Frontal cortex (tissue), 4 donors: Measurements from ENCODE around the gene RAI1. TPM values are rescaled to one million over a fixed set of nuclear protein-coding genes. Genes with fewer than 3 reads are reported as not detected.
"Not testable (repeated sequence)": the region's sequence is repeated elsewhere in the genome, so short reads cannot be mapped to it uniquely, and the experiment has no call there.

Experiments
- DNase-seq, 2 donors: peaks; one replicate each; pipeline ENCODE4 v3.0.0; 2012; ENCODE audit warnings: low spot score in 2 of 2
- FAIRE-seq: peaks from 2 replicates; lab custom pipeline; 2012; peaks lifted over from hg19 to GRCh38; lab: Jason Lieb, UNC
- total RNA-seq: library from RNA; depleted of rRNA; stranded (reverse); fragments of >200 nt; gene quantifications from one replicate; pipeline ENCODE4 v1.2.3, GENCODE V29; 2014
- donor health status: control.
- donor health status: control.
- donor health status: control.

The RAI1 gene
- total RNA-seq, 1 donor from 2014 or later: 16.7 TPM

DNA sequence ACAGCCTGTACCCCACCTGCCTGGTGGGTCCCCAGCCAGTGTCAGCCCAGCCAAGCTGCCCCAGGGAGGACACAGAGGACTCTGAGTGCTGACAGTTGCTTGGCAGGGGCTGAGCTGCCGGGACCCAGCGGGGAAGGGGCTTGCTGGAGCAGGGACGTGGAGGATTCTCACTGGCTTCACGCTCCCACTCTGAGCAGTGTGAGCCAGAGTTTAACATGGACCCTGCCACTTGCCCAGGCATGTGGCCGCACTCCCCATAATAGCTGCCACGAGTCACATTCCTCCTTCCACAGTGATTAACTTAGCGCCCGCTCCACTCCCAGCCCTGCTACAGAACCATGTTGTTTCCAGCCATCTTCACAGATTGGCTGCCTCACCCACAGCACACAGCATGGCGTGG lies 124.3 kb downstream of the RAI1 start:
- DNase-seq (peak in 1 of 2 donors; percentile 13), FAIRE-seq (no peak)

DNA sequence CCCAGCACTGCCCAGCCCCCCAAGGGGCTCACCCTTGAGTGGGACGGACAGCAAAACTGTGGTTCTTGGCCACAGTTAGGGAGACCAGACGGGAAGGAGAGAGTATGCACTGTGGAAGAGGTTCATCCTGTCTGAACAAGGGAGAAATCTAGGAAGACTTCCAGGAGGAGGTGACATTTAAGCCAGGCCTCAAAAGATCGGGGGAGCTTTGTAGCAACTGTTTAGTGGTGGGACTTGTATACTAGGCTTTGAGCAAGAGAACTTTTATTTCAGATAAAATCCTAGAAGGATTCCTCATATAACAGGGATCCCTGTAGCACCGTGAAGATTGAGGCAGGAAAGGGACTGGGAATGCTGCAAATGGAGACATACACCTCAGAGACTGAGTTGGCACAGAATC lies 124.8 kb downstream of the RAI1 start:
- DNase-seq (no peak), FAIRE-seq (no peak)

DNA sequence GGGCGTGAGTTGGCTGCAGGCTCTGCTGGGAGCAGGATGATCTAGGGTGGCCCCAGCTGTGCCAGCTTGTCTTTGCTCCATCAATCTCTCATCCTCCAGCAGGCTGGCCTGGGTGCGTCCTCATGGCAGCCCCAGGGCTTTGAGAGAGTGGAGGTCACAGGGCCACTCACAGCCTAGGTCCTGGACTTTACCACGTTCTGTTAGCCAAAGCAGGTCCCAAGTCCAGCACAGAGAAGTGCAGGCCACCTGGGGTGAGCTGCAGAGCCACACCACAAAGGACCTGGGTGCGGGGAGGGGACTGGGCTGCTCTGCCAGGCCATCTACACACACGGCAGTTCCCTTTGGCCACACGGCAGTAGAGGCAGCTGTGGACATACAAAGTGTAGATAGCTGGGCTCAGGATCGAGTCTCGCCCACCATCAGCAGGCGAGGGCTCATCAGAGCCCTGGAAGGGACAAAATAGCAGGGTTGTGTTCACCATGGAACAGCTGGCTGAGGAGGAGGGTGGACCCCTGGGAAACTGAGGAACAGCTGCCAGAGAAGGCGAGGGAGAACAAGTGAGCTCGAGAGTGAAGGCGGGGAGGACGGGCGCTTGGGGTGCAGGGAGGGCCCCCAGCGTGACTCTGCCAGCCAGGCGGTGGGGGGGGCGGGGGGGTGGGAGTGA lies 125.5 kb downstream of the RAI1 start:
- no peak for FAIRE-seq
- peak in 1 of 2 donors; percentile 19 for DNase-seq

DNA sequence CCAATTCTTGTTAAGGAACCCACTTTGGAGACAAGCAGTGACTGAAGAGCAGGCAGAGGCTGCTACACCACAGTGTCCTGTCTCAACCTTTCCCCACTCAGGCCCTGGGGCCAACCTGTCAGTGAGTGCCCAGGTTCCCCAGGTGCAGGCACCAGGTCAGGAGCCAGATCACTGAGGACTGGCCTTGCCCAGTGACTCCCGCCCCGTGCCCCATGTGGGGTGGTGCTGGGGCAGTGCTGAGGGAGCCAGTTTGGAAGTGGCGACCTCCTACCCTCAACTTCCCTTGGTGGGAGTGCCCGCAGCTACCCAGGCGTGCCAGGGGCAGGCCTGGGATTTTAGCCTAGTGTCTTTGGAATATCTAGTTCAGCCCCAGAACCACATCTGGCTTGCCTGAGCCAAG lies 126.2 kb downstream of the RAI1 start:
- no peak for FAIRE-seq
- DNase-seq: peak in 1 of 2 donors; percentile 19

DNA sequence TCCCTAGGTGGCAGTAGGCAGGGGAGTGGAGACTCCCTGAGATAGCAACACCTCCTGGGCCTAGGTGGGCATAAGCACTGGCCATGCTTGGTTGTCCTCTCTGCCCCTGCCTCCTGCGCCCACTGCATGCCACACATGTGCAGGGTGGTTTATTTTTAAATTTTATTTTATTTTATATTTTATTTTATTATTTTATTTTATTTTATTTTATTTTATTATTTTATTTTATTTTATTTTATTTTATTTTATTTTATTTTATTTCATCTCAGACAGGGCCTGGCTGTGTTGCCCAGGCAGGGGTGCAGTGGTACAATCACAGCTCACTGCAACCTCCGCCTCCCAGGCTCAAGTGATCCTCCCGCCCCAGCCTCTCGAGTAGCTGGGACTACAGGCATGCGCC lies 126.9 kb downstream of the RAI1 start:
- DNase-seq: peak in 1 of 2 donors; percentile 34
- FAIRE-seq: not testable (repeated sequence)

DNA sequence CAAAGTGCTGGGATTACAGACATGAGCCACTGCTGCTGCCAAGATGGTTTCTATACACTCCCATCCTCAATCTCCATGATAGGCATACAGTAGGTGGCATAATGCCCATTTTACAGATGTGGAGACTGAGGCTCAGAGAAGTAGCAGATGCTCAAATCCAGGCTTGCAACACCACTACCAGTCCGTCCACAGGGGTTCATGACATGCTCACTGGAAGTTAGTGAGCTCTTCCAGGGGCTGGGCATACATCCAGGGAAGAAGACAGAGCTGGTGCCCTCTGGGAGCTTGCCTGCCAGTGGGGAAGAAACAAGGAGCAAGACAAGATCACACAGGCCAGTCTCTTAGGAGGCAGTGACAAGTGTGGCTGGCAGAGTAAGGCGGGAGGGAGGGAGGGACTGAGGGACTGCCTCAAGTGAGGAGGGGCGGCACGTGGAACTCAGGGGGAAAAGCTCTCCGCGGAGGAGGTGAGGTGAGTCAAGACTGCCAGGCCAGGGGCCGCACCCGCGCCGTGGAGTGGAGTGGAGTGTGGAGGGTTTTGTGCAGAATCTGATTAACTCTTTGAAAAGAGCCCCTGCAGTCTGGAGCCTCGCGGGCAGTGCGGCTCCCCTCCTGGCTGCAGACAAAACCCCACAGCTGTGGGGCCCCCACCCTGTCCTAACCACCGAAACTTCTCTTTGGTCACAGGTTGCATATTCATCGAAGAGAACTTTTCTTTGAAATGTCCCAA lies 127.6 kb downstream of the RAI1 start:
- FAIRE-seq: no peak
- peak in 1 of 2 donors; percentile 37 for DNase-seq

DNA sequence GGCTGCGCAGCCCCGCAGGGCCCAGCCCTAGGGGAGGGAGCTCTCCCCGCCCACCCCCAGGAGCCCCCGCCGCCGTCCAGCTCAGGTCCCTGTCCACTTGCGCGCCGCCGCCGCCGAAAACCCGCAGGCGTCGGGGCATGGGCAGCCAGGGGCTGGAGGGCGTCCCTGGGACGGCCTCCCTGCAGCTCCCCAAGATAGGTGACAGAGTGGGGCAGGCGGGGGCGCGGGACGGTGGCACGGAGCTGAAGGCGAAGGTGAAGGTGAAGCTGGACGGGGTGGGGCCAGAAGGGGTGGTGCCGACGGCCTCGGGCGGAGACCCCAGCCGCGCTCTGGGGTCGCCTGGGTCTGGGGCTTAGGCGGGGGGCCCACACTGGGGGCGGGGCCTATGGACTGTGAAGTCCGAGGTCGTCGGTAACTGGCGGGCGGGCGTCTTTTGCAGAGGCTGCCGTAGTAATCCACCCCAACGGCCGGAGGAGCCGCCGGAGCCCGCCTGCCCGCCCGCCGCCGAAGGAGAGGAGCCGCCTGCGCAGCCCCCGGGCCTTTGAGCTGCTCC lies 128.3 kb downstream of the RAI1 start:
- DNase-seq: no peak

DNA sequence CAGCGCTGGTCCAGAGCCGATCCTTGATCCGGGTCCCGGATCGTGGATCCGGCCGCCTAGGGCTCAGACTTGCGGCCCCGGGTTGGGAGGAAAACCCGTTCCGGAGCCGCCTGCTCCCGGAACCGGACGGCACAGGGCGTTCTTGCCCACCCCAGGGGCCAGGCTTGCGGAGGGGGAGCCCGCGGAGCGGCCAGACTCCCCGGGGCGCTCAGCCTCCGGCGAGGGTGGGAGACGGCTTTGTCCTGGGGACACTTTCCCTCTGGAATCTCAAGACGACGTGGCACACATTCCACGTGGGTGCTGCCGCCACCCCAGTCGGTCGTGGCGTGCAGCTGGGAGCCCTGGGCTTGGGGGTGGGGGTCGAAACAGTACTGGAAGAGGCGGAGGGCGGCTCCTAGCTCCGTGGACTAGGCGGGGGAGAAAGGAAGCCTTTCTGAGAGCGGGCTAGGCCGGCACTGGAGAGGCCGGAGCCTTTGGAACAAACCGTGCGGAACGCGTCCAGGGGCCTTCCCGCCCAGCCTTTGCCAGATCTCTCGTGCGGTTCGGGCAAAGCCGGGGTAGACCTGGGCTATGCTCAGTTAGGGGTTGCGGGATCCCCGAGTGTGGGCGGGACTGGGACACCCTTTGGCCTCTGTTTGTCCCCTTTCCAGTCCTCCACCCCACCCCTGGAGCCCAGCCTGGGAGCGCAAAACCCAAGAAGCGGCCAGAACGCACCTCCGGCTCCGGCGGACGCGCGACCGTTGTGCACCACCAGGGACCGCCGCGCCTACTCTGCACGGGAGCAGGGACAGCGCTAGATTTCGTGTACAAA lies 129.0 kb downstream of the RAI1 start:
- no peak for FAIRE-seq
- DNase-seq: peak; percentile 71 to 76

More for the DNA sequence above, 128.3 kb downstream of the RAI1 start:
- FAIRE-seq: no peak

DNA sequence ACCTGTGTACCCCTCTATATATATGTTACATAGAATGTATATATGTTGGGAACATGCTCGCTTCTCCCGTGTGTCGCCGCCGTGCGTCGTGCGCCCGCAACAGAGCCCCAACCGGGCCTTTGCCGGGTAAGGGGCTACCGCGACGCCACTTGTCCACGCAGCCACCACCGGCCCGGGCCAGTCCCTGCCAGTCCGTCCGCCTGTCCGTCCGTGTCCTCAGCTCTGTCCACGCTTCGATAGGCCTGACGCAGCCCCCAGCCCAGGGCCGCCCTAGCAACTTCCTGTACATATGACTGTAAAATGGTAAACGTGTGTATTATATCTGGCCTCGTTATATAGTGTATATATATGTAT lies 129.6 kb downstream of the RAI1 start:
- DNase-seq: peak in 1 of 2 donors; percentile 39
- FAIRE-seq: no peak

DNA sequence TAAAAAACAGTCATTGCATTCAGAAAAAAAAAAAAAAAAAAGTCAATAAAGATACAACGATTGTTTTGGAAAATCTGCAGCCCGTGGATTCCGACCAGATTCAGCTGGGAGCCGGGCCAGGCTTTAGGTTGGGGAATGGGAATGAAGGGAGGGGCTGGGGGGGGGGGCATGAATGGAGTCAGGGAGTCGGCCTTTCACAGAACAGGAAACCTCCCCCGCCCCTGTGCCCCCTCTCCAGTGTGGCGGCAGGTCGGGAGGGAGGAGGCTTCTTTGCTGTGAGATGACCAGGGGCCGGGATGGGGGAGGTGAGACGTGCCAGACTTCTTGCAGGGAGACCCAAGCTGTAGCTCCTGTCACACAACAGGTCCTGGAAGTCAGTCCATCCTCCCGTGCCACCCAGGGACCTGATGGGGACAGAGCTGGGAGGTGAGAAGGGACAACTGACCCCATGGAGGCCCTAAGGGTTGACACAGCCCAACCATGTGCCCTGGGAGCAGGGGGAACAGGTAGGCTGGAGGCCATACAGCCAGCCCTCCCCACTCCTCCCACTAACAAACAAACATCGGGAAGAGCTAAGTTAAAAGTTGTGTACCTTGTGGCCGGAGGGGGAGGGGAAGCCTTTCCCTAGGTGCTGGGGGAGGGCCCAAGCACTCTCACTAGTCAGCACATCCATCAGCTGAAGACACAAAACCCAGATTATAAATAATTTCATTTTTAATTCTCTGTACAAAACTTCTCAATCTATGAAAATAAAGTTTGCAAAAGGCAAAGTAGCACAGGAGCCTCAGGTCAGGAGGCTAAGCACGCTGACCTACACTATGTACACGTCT lies 130.3 kb downstream of the RAI1 start:
- FAIRE-seq (no peak), DNase-seq (peak in 1 of 2 donors; percentile 54)

DNA sequence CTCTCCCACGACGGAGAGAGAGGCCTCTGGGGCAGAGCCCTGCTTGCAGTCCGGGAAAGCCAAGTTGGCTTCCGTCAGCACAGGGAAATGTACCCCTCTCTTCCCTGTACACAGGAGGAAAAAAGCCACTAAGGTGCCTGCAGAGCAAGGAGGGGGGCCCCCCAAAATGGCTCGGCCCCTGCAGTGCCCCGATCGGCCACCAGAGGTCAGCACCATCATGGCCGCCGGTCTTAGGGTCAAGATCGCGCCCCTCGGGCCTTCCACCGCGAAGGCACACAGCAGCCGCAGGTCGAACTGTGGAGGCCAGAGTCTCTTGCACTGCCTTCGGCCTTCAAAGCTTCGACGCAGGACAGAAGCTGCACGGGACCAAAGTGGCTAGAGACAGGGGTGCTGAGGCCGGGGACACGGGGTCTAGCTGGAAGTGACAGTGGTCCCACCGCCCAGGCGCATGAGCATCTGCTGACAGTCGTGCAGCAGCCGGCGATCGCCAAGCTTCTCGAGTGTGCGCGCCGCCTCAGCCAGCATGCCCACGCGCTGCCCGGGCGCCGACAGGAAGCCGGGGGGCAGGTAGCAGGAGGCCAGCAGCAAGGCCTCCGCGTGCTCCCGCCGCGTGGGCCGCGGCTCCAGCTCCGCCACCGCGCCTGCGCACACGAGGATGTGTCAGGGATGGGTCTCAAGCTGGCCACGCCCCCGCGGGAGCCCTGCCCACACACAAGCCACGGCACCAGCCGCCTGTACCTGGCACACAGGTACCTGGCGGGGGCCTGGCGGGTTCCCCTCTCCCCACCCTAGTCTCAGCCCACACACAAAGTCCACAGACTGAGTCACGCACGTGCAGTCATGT lies 131.2 kb downstream of the RAI1 start:
- DNase-seq (peak; percentile 87 to 92), FAIRE-seq (no peak)

DNA sequence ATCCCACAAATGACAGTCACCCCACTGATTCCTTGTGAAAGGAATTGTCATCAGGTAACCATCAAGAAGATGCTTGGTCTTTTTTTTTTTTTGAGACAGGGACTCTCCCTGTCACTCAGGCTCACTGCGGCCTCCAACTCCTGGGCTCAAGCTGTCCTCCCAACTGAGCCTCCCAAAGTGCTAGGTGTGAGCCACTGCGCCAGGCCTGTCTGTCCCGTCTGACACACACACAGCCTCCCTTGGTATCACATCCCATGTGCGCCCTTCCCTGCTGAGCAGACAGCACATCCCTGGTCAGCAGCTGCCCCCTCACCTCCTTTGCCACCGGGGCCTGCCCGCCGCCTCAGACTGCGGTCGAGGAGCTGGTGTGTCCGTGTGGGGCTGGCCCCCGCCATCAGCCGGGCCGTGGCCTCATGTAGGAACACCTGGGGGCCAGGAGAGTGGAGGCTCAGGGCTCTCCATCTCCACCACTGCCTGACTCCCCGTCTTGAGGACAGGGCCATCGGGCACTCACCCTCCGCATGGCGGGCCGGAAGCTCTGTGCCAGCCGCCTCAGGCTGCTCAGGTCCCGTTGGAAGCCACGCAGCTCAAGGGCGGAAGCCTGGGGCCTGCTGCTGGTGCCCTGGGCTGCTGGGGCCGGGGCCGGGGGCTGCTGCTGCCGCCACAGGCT lies 131.9 kb downstream of the RAI1 start:
- no peak for FAIRE-seq
- DNase-seq: no peak

DNA sequence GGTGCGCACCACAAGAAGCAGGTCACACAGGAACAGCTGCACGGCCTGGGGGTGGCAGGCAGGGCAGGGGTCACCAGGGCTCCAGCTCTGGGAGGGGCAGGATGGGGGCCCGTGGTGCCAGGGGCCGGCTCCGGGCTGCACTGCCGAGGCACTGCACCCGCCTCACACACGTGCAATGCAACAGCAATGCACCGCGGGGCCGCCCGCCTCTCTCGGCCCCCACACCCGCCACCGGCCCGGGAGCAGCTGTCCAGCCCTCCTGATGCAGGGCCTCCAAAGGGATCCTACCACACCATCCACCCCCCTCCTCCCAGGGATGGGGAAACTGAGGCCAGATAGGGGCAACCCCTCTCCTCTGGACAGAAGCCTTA lies 132.5 kb downstream of the RAI1 start:
- FAIRE-seq (no peak), DNase-seq (no peak)

DNA sequence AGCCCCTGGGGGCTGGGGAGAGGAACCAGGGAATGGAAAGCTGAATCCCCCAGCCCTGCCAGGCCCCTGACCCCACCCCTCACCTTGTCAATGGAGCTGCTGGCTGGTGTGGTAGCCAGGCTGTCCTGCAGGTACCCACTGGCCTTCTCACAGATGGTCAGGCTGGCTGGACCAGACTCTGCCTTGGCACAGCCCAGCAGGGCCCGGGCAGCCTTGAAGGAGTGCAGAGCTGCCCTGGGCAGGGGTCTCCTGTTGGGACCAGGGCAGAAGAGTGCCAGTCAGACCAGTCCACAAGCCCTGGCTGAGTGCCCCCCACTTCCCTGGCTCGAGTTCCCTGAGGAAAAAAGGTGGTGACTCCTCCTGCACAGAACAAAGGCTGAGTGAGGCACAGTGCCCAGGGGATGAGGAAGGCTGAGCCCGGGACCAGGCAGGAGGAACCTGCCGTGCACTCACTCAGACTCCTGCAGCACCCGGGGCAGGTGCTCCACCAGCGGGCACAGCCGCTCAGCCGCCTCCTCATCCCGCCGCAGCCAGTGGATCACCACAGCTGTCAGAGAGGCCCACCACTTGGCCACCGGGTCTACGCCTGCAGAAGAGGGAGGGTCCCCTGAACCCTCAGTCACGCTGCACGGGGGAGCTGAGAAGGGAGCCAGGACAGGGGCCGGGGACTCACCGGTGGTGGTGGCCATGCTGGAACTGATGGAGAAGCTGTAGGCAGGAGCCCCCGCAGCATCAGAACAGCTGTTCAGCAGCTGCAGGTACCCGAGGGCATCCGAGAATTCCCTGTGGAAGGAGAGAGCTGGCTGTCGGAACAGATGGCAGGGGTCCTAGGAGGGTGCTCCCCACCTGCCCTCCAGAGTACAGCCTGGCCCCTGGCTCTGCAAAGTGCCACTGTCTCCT lies 133.2 kb downstream of the RAI1 start:
- DNase-seq (no peak), FAIRE-seq (no peak)

DNA sequence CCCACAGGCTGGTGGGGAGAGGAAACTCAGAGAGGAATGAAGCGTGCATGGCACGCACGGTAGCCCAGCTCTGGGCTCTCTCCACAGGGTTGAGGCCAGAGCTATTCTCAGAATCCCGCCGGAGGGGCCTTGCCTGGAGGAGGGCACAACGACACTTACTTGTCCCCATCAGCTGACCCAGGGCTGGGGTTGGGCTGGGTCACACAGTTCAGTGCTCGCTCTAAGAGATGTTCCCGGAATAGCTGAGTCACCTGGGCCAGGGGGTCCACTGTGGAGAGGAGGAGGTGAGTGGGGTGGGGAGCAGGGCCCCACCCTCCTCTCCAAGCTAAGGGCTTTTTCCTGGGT lies 133.8 kb downstream of the RAI1 start:
- DNase-seq (no peak), FAIRE-seq (no peak)

DNA sequence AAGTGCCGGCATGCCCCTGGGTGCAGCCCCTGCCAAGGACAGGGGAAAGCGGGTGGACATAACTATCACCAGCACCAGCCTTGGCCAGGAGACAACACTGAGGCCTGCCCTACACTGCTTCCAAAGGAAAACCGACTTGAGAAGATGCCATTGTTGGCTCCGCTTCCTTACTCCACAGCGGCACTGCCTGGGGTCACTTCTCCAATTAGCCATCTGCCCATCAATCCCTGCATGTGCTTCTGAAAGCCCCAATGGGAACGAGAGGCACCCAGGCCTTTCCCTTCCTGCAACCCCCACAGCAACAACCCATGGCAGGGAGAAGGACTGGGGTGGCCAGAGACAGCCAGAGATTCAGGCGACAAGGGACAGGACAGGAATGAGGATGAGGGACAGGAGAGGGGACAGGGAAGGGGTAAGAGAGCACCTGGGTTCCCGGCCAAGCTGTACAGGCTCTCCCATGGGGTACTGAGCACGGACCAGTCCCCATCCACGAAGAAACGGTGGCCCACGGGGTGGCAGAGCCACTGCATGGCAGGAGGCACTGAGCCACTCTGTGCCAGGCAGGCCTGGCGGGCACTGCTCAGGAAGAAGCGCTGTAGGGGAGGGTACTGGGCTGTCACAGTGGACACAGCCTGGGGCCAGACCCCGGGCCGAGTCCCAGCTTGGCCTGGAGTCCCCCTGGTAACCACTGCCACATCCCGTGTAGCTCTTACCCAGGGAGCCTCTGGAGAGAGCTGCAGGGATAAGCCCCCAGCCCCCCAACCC lies 134.4 kb downstream of the RAI1 start:
- DNase-seq (peak in 1 of 2 donors; percentile 59), FAIRE-seq (no peak)
